ENCODE results near the gene EP300. TPM values are rescaled to one million over a fixed set of nuclear protein-coding genes. Genes with fewer than 3 reads are reported as not detected.

EP300 gene
- total and polyA plus RNA-seq, 2 of the 8 experiments (the other 6 are each of a cell fraction or from before 2014, with no cell fraction given), result 39.5 to 109 TPM

GRCh38 chr22:41043722-41044121, 48.7 kb upstream of the EP300 start (continued):
- no peak for TF ChIP-seq ATF3 (IDR thresholded peaks at IDR 0.05; ENCODE audit: insufficient read depth, low read depth, low read length)
- TF ChIP-seq CHD7 (IDR thresholded peaks at IDR 0.05; ENCODE audit: insufficient replicate concordance, low read length), result no peak
- no peak for TF ChIP-seq RFX5 (IDR thresholded peaks at IDR 0.05; ENCODE audit: borderline replicate concordance, low read depth, low read length)
- TF ChIP-seq FOSL1 (IDR thresholded peaks at IDR 0.05; ENCODE audit: insufficient read depth, low read depth, low read length), result no peak
- TF ChIP-seq, protein P1, sequence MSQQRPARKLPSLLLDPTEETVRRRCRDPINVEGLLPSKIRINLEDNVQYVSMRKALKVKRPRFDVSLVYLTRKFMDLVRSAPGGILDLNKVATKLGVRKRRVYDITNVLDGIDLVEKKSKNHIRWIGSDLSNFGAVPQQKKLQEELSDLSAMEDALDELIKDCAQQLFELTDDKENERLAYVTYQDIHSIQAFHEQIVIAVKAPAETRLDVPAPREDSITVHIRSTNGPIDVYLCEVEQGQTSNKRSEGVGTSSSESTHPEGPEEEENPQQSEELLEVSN (IDR thresholded peaks at IDR 0.05), result no peak
